T47D (cell line): ENCODE measurements around the gene BMPR2.
"Not testable (repeated sequence)": the region's sequence is repeated elsewhere in the genome, so short reads cannot be mapped to it uniquely, and the experiment has no call there.

Experiments used
- DNase-seq, 2 experiments: peaks; one replicate each; pipeline versions ENCODE4 v3.0.0 to v3.0.0-alpha.2; 2011 to 2012; ENCODE audit warnings: low read depth in 1 of 2, low spot score in 1 of 2
- JUND ChIP-seq: IDR thresholded peaks from 2 replicates; pipeline ENCODE4 v1.6.1; 2012; ENCODE audit warnings: low read depth
- in situ Hi-C: cut with HindIII; loops from 2 replicates; pipeline ENCODE4 v1.10.0; 2016; ENCODE audit warnings: low sequenced_read_pairs, low pct_unique_long_range_greater_than_20kb

Gene BMPR2

DNA sequence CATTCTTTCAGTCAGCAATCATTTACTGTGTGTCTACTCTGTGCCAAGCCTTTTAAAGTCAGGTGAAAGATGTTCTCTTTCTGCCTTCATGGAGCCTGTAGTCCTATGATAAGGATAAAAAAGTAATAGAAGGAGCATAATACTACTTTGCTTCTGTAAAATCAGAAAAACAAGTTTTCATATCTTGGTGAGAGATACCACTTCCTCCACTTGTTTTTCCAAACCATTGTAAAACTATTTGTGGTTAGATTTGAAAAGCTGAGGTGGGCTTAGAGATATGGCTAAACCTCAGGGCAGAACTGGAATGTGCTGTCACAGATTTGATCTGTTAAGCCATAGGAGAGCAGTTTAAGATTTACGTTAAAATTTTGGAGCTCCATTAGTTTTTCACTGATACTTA lies 153.9 kb downstream of the BMPR2 start:
- DNase-seq: no peak
- in situ Hi-C loops: no loop called here
- no peak for TF ChIP-seq JUND

DNA sequence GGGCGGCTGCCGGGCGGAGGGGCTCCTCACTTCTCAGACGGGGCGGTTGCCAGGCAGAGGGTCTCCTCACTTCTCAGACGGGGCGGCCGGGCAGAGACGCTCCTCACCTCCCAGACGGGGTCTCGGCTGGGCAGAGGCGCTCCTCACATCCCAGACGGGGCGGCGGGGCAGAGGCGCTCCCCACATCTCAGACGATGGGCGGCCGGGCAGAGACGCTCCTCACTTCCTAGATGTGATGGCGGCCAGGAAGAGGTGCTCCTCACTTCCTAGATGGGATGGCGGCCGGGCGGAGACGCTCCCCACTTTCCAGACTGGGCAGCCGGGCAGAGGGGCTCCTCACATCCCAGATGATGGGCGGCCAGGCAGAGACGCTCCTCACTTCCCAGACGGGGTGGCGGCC lies 159.2 kb downstream of the BMPR2 start:
- DNase-seq, in situ Hi-C loops: not testable (repeated sequence)

DNA sequence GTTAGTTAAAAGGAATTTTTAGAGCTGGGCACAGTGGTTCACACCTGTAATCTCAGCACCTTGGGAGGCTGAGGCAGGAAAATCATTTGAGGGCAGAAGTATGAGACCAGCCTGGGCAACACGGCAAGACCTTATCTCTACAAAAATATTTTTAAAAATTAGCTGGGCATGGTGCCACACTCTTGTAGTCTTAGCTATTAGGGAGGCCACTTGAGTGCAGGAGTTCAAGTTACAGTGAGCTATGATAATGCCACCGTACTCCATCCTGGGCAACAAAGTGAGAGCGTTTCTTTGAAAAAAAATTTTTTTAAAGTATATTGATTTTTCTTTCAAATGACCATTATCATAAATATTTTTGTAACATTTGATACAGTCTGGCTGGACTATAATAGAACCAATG lies 165.0 kb downstream of the BMPR2 start:
- in situ Hi-C loops: no loop called here
- DNase-seq: no peak
- TF ChIP-seq JUND: no peak

DNA sequence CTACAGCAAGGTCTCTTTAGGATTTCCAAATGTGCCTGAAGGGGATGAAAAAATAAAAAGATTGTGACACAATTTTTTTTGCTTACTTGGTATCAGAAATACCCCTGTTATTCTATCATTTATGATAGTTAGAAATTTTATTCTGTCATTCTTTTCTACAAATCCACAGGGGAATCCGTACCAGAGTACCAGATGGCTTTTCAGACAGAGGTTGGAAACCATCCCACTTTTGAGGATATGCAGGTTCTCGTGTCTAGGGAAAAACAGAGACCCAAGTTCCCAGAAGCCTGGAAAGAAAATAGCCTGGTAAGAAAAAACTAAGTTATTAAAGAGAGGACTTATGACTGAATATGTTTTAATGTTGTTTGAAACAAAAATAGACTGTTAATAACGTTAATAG lies 166.0 kb downstream of the BMPR2 start:
- TF ChIP-seq JUND: no peak
- DNase-seq: no peak
- in situ Hi-C loops: no loop called here

DNA sequence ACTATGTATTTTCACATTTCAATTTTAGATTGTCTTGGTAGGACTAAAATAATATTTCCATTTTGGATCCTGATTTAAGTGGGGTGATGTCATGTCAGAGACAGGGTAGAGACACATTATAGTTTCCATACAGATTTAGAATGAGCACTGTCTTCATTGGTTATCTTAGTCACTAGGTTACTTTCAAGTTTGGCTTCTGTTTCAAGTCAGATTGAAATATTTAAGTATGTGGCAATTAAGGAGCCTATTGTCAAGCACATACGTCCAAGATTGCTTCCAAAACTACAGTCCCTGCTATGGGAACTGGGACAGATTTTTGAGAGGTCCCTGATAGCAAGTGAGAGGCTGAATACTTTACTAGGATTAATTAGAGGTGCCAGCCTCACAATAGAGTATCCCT lies 169.4 kb downstream of the BMPR2 start:
- no peak for TF ChIP-seq JUND
- in situ Hi-C loops: no loop called here
- DNase-seq: peak in 1 of 2 experiments; percentile 9

DNA sequence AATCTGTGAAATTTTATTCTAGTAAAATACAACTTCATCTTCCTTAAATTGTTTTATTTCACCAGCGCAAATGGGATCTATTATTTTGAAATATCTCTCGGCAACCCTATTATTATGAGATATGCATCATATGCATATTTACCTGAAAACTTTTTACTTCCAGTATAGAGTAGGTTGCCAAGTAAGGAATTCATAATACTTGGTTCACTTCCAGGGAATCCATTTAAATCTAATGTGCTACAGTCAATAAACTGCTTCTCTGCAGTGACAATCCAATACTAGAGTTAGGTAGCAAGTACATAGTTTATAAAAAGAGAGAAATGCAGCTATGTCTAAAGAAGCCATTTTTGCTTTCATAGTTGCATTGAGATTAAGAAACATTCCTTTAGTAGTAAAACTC lies 169.8 kb downstream of the BMPR2 start:
- in situ Hi-C loops: no loop called here
- TF ChIP-seq JUND: no peak
- DNase-seq: peak in 1 of 2 experiments; percentile 23

DNA sequence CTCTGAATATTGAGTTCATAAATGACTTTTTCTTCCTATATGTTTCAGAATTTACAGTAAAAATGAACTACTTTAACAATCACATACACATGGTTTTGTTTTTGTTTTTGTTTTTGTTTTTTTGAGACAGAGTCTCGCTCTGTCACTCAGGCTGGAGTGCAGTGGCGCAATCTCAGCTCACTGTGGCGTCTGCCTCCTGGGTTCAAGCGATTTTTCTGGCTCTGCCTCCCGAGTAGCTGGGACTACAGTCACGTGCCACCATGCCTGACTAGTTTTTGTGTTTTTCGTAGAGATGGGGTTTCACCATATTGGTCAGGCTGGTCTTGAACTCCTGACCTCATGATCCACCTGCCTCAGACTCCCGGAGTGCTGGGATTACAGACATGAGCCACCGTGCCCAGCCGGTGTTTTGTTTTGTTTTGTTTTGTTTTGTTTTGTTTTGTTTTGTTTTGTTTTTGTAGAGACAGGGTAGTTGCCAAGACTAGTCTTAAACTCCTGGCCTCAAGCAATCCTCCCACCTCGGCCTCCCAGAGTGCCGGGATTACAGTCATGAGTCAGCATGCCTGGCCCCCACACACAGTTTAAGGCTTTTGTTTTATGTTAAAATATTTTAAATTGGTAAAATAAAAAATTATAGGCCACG lies 170.5 kb downstream of the BMPR2 start:
- in situ Hi-C loops: not testable (repeated sequence)
- DNase-seq: peak in 1 of 2 experiments; percentile 17

DNA sequence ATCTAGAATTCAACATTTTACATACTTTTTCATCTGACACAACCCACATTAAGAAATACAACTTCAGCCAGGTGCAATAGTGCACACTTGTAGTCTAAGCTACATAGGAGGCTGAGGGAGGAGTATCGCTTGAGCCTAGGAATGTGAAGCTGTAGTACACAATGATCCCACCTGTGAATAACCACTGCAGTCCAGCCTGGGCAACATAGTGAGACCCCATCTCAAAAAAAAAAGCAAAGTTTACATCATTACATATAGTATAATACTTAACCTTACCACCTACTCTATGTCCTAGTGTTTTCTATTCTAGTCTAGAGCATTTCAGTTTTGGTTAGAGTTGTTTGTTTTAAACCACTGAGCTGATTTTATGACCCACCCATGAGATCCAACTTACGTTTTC lies 172.1 kb downstream of the BMPR2 start:
- in situ Hi-C loops: no loop called here
- TF ChIP-seq JUND: no peak
- no peak for DNase-seq

DNA sequence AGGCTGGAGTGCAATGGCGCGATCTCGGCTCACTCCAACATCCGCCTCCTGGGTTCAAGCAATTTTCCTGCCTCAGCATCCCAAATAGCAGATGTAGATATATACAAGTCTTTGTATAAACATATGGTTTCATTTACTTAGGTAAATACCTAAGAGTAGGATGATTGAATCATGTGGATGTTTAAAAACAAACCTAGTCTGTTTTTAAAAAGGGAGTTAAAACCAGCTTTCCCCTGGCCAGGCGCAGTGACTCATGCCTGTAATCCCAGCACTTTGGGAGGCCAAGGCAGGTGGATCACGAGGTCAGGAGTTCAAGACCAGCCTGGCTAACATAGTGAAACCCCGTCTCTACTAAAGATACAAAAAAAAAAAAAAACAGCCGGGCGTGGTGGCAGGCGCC lies 174.9 kb downstream of the BMPR2 start:
- in situ Hi-C loops, DNase-seq: not testable (repeated sequence)

DNA sequence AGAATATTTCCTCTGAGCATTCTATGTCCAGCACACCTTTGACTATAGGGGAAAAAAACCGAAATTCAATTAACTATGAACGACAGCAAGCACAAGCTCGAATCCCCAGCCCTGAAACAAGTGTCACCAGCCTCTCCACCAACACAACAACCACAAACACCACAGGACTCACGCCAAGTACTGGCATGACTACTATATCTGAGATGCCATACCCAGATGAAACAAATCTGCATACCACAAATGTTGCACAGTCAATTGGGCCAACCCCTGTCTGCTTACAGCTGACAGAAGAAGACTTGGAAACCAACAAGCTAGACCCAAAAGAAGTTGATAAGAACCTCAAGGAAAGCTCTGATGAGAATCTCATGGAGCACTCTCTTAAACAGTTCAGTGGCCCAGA lies 179.2 kb downstream of the BMPR2 start:
- in situ Hi-C loops: no loop called here
- no peak for DNase-seq
- TF ChIP-seq JUND: no peak

DNA sequence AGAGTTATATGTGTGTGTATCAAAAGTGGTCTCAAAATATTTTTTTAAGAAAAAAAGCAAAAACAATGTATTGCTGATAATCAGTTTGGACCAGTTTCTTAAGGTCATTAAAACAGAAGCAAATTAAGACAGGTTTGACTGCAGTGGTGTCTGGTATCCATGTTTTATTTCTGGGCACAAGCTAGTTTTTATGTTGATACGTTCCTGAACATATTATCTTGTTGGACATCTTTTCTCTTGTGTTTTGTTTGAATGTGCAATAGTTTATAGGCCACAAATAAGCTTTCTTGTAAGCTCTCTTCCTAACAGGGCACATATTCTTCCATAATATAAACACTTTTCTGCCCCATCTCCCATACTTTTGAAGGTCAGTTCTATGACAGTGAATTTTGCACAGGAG lies 184.1 kb downstream of the BMPR2 start:
- no peak for DNase-seq
- in situ Hi-C loops: no loop called here
- no peak for TF ChIP-seq JUND

DNA sequence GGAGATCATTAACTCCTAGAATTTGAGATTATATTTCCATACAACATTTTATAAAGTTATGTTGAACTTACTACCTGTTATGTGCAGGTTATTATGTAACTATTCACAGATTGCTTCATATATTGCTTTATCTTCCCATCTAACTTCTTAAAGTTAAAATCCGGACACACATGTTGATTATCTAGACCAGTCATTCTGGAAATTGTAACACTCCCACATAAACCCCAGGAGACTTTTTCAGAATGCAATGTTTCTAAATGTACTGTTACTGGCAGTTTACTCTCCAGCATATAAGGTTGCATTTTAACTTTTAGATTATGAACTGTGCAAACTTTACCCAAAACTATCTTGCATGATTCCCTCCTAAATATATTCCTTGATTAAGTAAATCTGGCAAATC lies 188.1 kb downstream of the BMPR2 start:
- DNase-seq: no peak
- no peak for TF ChIP-seq JUND
- in situ Hi-C loops: no loop called here

DNA sequence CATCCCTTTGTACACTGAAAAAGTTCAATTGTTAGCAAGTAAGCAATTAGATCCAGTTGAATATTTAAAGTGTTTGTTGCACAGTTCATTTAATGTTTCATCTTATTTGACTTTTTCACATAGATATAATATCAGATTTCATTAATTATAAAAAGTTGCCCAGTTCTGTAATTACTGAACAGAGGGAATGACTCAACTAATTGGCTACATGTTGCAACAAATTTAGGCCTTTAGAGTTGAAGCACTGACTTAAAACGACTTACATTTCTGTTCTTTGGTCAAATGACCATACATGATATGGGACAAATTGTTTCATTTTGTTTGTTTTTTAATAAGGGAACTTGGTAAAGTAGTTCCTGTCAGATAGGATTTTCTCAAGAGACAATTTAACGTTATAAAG lies 190.2 kb downstream of the BMPR2 start:
- in situ Hi-C loops: no loop called here
- TF ChIP-seq JUND: no peak
- DNase-seq: no peak

DNA sequence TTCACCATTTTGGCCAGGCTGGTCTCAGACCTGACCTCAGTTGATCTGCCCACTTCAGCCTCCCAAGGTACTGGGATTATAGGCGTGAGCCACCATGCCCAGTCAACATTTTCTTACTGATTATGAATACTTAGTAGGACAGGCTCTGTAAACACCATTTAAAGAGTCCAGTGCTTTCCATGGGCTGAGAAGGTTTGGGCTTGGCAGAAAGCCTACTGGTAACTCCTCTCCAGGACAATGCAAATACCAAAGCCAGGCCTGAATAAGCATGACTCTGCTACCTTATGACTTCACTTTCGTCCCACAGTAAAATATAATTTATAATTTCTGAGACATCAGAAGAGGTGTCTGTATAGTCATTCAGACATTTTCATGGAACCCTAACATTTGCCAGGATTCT lies 198.4 kb downstream of the BMPR2 start:
- in situ Hi-C loops: no loop called here
- DNase-seq: no peak
- no peak for TF ChIP-seq JUND

DNA sequence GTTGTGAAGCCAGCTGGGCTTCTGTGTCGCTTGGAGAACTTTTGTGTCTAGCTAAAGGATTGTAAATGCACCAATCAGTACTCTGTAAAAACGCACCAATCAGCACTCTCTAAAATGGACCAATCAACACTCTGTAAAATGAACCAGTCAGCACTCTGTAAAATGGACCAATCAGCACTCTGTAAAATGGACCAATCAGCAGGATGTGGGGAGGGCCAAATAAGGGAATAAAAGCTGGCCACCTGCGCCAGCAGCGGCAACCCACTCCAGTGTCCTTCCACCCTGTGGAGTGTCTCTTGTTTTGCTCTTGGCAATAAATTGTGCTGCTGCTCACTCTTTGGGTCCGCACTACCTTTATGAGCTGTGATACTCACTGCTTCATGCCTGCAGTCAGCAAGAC lies 199.1 kb downstream of the BMPR2 start:
- in situ Hi-C loops, DNase-seq: not testable (repeated sequence)
